DND-41 (cell line): ENCODE measurements around the gene RASA2.

Source experiments
- EZH2 ChIP-seq: IDR thresholded peaks from 3 replicates; pipeline ENCODE4 v1.6.1; 2012; ENCODE audit warnings: borderline replicate concordance, low read depth, mild to moderate bottlenecking, moderate library complexity, low read length, inconsistent platforms; ENCODE audit not compliant: severe bottlenecking
- TF ChIP-seq, protein P1 (sequence below): IDR thresholded peaks from 2 replicates; pipeline ENCODE4 v1.5.1; 2012; ENCODE audit warnings: borderline replicate concordance, low read length, moderate library complexity, mild to moderate bottlenecking; ENCODE audit not compliant: poor library complexity, severe bottlenecking; ENCODE audit errors: extremely low read depth

- TF ChIP-seq, protein P1, sequence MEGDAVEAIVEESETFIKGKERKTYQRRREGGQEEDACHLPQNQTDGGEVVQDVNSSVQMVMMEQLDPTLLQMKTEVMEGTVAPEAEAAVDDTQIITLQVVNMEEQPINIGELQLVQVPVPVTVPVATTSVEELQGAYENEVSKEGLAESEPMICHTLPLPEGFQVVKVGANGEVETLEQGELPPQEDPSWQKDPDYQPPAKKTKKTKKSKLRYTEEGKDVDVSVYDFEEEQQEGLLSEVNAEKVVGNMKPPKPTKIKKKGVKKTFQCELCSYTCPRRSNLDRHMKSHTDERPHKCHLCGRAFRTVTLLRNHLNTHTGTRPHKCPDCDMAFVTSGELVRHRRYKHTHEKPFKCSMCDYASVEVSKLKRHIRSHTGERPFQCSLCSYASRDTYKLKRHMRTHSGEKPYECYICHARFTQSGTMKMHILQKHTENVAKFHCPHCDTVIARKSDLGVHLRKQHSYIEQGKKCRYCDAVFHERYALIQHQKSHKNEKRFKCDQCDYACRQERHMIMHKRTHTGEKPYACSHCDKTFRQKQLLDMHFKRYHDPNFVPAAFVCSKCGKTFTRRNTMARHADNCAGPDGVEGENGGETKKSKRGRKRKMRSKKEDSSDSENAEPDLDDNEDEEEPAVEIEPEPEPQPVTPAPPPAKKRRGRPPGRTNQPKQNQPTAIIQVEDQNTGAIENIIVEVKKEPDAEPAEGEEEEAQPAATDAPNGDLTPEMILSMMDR, result no peak
- TF ChIP-seq EZH2, result no peak
These were observed 39.0 kb downstream of the RASA2 start for GRCh38 chr3:141525814-141526213.
